Neural progenitor cell (in vitro differentiated cells): ENCODE measurements around the gene TSPAN14. TPM values are rescaled to one million over a fixed set of nuclear protein-coding genes. Genes with fewer than 3 reads are reported as not detected.

Source experiments
- DNase-seq: peaks from one replicate; pipeline ENCODE4 v3.0.0-alpha.2; 2016; ENCODE audit warnings: low spot score
- H2AFZ ChIP-seq: fragments of 200-600 bp; sonication (generic); replicated peaks from 2 replicates; pipeline ENCODE4 v1.6.1; 2016; ENCODE audit warnings: antibody characterized with exemption
- H3F3A ChIP-seq: fragments of 200-600 bp; sonication (generic); 2 replicates; pipeline ENCODE4 v1.6.1; 2016; ENCODE audit warnings: antibody characterized with exemption, low read depth
- H3K27ac ChIP-seq: fragments of 200-600 bp; sonication (generic); 2 replicates; pipeline ENCODE4 v1.5.1; 2016; ENCODE audit warnings: mild to moderate bottlenecking
- H3K27me3 ChIP-seq: fragments of 200-600 bp; sonication (generic); 2 replicates; pipeline ENCODE4 v1.6.1; 2016; ENCODE audit warnings: mild to moderate bottlenecking, moderate library complexity
- H3K36me3 ChIP-seq: fragments of 200-600 bp; sonication (generic); 2 replicates; pipeline ENCODE4 v1.5.1; 2016
- H3K4me1 ChIP-seq: fragments of 200-600 bp; sonication (generic); 2 replicates; pipeline ENCODE4 v1.6.1; 2016; ENCODE audit warnings: mixed run types
- H3K4me2 ChIP-seq: fragments of 200-600 bp; sonication (generic); 2 replicates; pipeline ENCODE4 v1.6.1; 2016
- H3K4me3 ChIP-seq: fragments of 200-600 bp; sonication (generic); 2 replicates; pipeline ENCODE4 v1.5.1; 2016
- H3K79me2 ChIP-seq: fragments of 200-600 bp; sonication (generic); 2 replicates; pipeline ENCODE4 v1.6.1; 2016; ENCODE audit warnings: low read depth
- H3K9ac ChIP-seq: fragments of 200-600 bp; sonication (generic); 2 replicates; pipeline ENCODE4 v1.6.1; 2016
- H3K9me3 ChIP-seq: fragments of 200-600 bp; sonication (generic); 2 replicates; pipeline ENCODE4 v1.5.1; 2016; ENCODE audit warnings: low read depth
- H4K20me1 ChIP-seq: fragments of 200-600 bp; sonication (generic); 2 replicates; pipeline ENCODE4 v1.6.1; 2016; ENCODE audit warnings: low read depth
- H3K27ac Mint-ChIP-seq: 3 replicates; pipeline ENCODE4 v1.8.0; 2021; ENCODE audit warnings: mixed read lengths
- H3K27me3 Mint-ChIP-seq: 2 replicates; pipeline ENCODE4 v1.8.0; 2022; ENCODE audit warnings: low read depth, mild to moderate bottlenecking, inconsistent platforms, moderate library complexity, mixed read lengths; ENCODE audit not compliant: insufficient read depth
- H3K36me3 Mint-ChIP-seq: 3 replicates; pipeline ENCODE4 v1.8.0; 2021; ENCODE audit warnings: mixed read lengths
- H3K4me1 Mint-ChIP-seq: 3 replicates; pipeline ENCODE4 v1.8.0; 2021; ENCODE audit warnings: mixed read lengths
- H3K4me3 Mint-ChIP-seq: 3 replicates; pipeline ENCODE4 v1.8.0; 2021; ENCODE audit warnings: mild to moderate bottlenecking, moderate library complexity, mixed read lengths
- H3K9me3 Mint-ChIP-seq: 3 replicates; pipeline ENCODE4 v1.8.0; 2020; ENCODE audit warnings: mixed read lengths
- EZH2 ChIP-seq: fragments of 200-600 bp; sonication (generic); IDR thresholded peaks from 2 replicates; pipeline ENCODE4 v1.6.1; 2017; ENCODE audit warnings: antibody characterized with exemption, mild to moderate bottlenecking, moderate library complexity
- EZH2phosphoT487 ChIP-seq: fragments of 200-600 bp; sonication (generic); IDR thresholded peaks from 2 replicates; pipeline ENCODE4 v1.6.1; 2017; ENCODE audit warnings: antibody characterized with exemption
- total RNA-seq: library from RNA; depleted of rRNA; stranded (reverse); fragments of >200 nt; gene quantifications from 2 replicates; pipeline ENCODE4 v1.2.3, GENCODE V29; 2015; ENCODE audit warnings: low replicate concordance
- TF ChIP-seq, protein P1 (sequence below): fragments of 200-600 bp; sonication (generic); IDR thresholded peaks from 2 replicates; pipeline ENCODE4 v1.5.1; 2017; ENCODE audit warnings: antibody characterized with exemption, mild to moderate bottlenecking

TSPAN14 gene
- total RNA-seq, 1 donor from 2014 or later = 32.7 TPM

DNA sequence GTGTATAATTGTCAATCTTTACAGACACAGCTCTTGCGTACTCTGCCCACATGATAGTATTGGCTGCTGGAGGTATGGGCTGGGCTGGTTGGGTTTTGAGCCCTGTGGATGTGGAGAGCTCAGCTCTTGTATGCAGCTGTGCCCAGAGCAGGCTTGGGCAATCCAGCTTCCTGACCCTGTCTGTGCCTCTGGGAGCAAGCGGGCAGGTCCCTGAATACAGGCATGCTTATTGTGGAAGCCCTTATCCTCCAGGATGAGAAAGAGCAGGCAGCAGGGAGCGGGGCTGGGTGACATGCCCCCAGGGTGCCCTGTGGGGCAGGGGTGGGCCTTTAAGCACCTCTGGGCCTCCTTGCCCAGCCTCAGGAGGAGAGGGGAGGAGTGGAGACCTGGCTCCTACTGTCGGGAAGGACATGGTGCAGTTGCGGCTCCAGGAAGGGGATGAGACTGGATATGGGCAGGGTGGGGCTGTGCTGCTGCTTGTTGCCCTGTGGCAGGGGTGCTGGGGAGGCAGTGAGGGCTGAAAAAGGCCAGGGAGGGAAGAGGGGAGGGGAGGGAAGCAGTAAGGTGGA lies 50.9 kb downstream of the TSPAN14 start:
- Histone ChIP-seq H3K27me3 (no peaks in the 10 kb centered on the region), H3K4me2 (peak overlapping the region; percentile 59), H3K9ac (no peak overlapping the region), H3K9me3 (no peaks in the 10 kb centered on the region), H3K79me2 (peaks cover 51% of the 10 kb centered on the region), H3K4me3 (no peak overlapping the region), H2AFZ (no peak overlapping the region), H4K20me1 (peaks cover 58% of the 10 kb centered on the region), H3K4me1 (peaks cover 28% of the 10 kb centered on the region), H3K36me3 (no peaks in the 10 kb centered on the region), H3K27ac (no peak overlapping the region), H3F3A (peaks cover 8% of the 10 kb centered on the region)
- Mint-ChIP-seq H3K27ac (no peak overlapping the region), H3K36me3 (peaks cover 20% of the 10 kb centered on the region), H3K9me3 (no peaks in the 10 kb centered on the region), H3K27me3 (peaks cover 5% of the 10 kb centered on the region), H3K4me1 (peaks cover 71% of the 10 kb centered on the region), H3K4me3 (no peak overlapping the region)
- TF ChIP-seq, protein P1, sequence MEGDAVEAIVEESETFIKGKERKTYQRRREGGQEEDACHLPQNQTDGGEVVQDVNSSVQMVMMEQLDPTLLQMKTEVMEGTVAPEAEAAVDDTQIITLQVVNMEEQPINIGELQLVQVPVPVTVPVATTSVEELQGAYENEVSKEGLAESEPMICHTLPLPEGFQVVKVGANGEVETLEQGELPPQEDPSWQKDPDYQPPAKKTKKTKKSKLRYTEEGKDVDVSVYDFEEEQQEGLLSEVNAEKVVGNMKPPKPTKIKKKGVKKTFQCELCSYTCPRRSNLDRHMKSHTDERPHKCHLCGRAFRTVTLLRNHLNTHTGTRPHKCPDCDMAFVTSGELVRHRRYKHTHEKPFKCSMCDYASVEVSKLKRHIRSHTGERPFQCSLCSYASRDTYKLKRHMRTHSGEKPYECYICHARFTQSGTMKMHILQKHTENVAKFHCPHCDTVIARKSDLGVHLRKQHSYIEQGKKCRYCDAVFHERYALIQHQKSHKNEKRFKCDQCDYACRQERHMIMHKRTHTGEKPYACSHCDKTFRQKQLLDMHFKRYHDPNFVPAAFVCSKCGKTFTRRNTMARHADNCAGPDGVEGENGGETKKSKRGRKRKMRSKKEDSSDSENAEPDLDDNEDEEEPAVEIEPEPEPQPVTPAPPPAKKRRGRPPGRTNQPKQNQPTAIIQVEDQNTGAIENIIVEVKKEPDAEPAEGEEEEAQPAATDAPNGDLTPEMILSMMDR = no peak
- TF ChIP-seq EZH2phosphoT487 = no peak
- TF ChIP-seq EZH2 = no peak
- no peak for DNase-seq

DNA sequence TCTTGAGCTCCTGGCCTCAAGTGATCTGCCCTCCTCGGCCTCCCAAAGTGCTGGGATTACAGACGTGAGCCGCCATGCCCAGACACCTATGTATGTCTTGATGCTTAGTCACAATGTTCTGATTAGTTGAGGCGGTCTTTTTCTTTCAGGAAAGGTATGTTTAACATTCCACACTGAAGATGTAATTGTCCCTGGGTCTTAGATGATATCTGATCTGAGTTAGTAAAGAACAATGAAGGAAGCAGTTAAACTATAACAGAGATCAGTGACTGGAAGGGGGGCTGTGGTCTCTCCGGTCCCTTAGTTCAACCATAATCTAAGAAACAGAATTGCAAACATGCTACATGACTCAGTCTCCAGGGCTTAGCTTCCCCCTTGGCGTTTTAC lies 52.1 kb downstream of the TSPAN14 start:
- H3K4me1 ChIP-seq = peaks cover 28% of the 10 kb centered on the region
- H2AFZ ChIP-seq = no peak overlapping the region
- no peaks in the 10 kb centered on the region for H3K27me3 ChIP-seq
- Mint-ChIP-seq H3K9me3 (no peaks in the 10 kb centered on the region), H3K27ac (no peak overlapping the region), H3K4me3 (no peak overlapping the region), H3K36me3 (peaks cover 23% of the 10 kb centered on the region), H3K27me3 (peaks cover 5% of the 10 kb centered on the region), H3K4me1 (peaks cover 63% of the 10 kb centered on the region)
- H4K20me1 ChIP-seq = peaks cover 49% of the 10 kb centered on the region
- no peaks in the 10 kb centered on the region for H3K36me3 ChIP-seq
- H3K4me3 ChIP-seq = no peak overlapping the region
- H3K9ac ChIP-seq = no peak overlapping the region
- H3K9me3 ChIP-seq = no peaks in the 10 kb centered on the region
- peaks cover 40% of the 10 kb centered on the region for H3K79me2 ChIP-seq
- no peak for DNase-seq
- H3K4me2 ChIP-seq = no peak overlapping the region
- peaks cover 8% of the 10 kb centered on the region for H3F3A ChIP-seq
- no peak for TF ChIP-seq EZH2
- TF ChIP-seq, protein P1 = no peak
- TF ChIP-seq EZH2phosphoT487 = no peak
- H3K27ac ChIP-seq = no peak overlapping the region

- Histone ChIP-seq H4K20me1 (peaks cover 41% of the 10 kb centered on the region), H2AFZ (no peak overlapping the region), H3K36me3 (no peaks in the 10 kb centered on the region), H3K4me3 (no peak overlapping the region), H3K9ac (no peak overlapping the region), H3F3A (peaks cover 8% of the 10 kb centered on the region), H3K4me1 (peaks cover 23% of the 10 kb centered on the region), H3K27ac (no peak overlapping the region), H3K9me3 (no peaks in the 10 kb centered on the region), H3K4me2 (no peak overlapping the region), H3K79me2 (peaks cover 37% of the 10 kb centered on the region), H3K27me3 (no peaks in the 10 kb centered on the region)
- Mint-ChIP-seq H3K4me1 (peaks cover 55% of the 10 kb centered on the region), H3K4me3 (no peak overlapping the region), H3K27me3 (peaks cover 5% of the 10 kb centered on the region), H3K36me3 (peaks cover 19% of the 10 kb centered on the region), H3K27ac (no peak overlapping the region), H3K9me3 (no peaks in the 10 kb centered on the region)
- DNase-seq = no peak
- TF ChIP-seq EZH2phosphoT487 (no peak), EZH2 (no peak)
- TF ChIP-seq, protein P1 = no peak
Observed at GRCh38 chr10:80506836-80507487, 52.9 kb downstream of the TSPAN14 start.
